GM18498 (cell line): Measurements from ENCODE around the gene HMSD.
"Not testable (repeated sequence)": the region's sequence is repeated elsewhere in the genome, so short reads cannot be mapped to it uniquely, and the experiment has no call there.

Experiments
- ATAC-seq: cut with Tn5 transposase; IDR thresholded peaks from one replicate; pipeline ENCODE4 v1.9.1; 2021; ENCODE audit warnings: mild to moderate bottlenecking, moderate library complexity; ENCODE audit not compliant: unreplicated experiment

HMSD gene

GRCh38 chr18:63949068-63949737 lies at the start of gene HMSD:
Gene HMSD, plus strand, starts transcription at chr18:63949301. Its CDS starts 4,155 bp downstream, at chr18:63953456.
- ATAC-seq: peak; percentile 93

- ATAC-seq: no peak
Measured at GRCh38 chr18:63903851-63904570, 45.1 kb upstream of the HMSD start.

- no peak for ATAC-seq
Measured at GRCh38 chr18:63904694-63905093, 44.4 kb upstream of the HMSD start.

GRCh38 chr18:63905361-63905760 lies 43.7 kb upstream of the HMSD start:
- ATAC-seq: peak; percentile 25

GRCh38 chr18:63906056-63906455 lies 43.0 kb upstream of the HMSD start:
- no peak for ATAC-seq

- peak; percentile 68 for ATAC-seq
Measured at GRCh38 chr18:63907664-63908063, 41.4 kb upstream of the HMSD start, which contains the start of gene SERPINB10. Gene SERPINB10, plus strand, starts transcription at chr18:63907958. Its CDS starts 7,553 bp downstream, at chr18:63915511.

GRCh38 chr18:63908858-63909257 lies 40.2 kb upstream of the HMSD start:
- peak; percentile 39 for ATAC-seq

GRCh38 chr18:63909870-63910269 lies 39.2 kb upstream of the HMSD start:
- ATAC-seq: peak; percentile 67

- no peak for ATAC-seq
Measured at GRCh38 chr18:63917817-63918216, 31.3 kb upstream of the HMSD start.

GRCh38 chr18:63922049-63922448 lies 27.1 kb upstream of the HMSD start:
- ATAC-seq: no peak

GRCh38 chr18:63924551-63924950 lies 24.6 kb upstream of the HMSD start:
- ATAC-seq: no peak

- no peak for ATAC-seq
Measured at GRCh38 chr18:63928331-63928730, 20.8 kb upstream of the HMSD start.

- ATAC-seq: peak; percentile 47
Measured at GRCh38 chr18:63929369-63929768, 19.7 kb upstream of the HMSD start.

GRCh38 chr18:63930773-63931354 lies 18.2 kb upstream of the HMSD start:
- ATAC-seq: no peak

- ATAC-seq: peak; percentile 99
Measured at GRCh38 chr18:63936156-63936931, 12.8 kb upstream of the HMSD start.

GRCh38 chr18:63936932-63937393 lies 12.1 kb upstream of the HMSD start:
- no peak for ATAC-seq

GRCh38 chr18:63940008-63940407 lies 9.1 kb upstream of the HMSD start:
- no peak for ATAC-seq

- not testable (repeated sequence) for ATAC-seq
Measured at GRCh38 chr18:63940543-63941050, 8.5 kb upstream of the HMSD start.

- ATAC-seq: no peak
Measured at GRCh38 chr18:63947051-63947790, 1.9 kb upstream of the HMSD start.

GRCh38 chr18:63951302-63951705 lies 2.2 kb downstream of the HMSD start:
- peak; percentile 47 for ATAC-seq
